Neuron (in vitro differentiated cells): ENCODE measurements around the gene NUDT17.

Experiments used
- H2AFZ ChIP-seq: one replicate; pipeline ENCODE4 v1.6.1; 2013; ENCODE audit warnings: low read depth, mild to moderate bottlenecking, inconsistent platforms, low read length, moderate library complexity
- H3K27me3 ChIP-seq: one replicate; pipeline ENCODE4 v1.6.1; 2013; ENCODE audit warnings: low read length; ENCODE audit not compliant: insufficient read depth
- H3K36me3 ChIP-seq: one replicate; pipeline ENCODE4 v1.6.1; 2013; ENCODE audit warnings: low read length; ENCODE audit not compliant: insufficient read depth
- H3K4me1 ChIP-seq: one replicate; pipeline ENCODE4 v1.6.1; 2013; ENCODE audit warnings: low read length; ENCODE audit not compliant: insufficient read depth
- H3K4me3 ChIP-seq: 2 replicates; pipeline ENCODE4 v1.5.1; 2013; ENCODE audit warnings: mild to moderate bottlenecking, low read length, moderate library complexity
- H3K9me3 ChIP-seq: one replicate; pipeline ENCODE4 v1.6.1; 2013; ENCODE audit warnings: low read length

The NUDT17 gene

DNA sequence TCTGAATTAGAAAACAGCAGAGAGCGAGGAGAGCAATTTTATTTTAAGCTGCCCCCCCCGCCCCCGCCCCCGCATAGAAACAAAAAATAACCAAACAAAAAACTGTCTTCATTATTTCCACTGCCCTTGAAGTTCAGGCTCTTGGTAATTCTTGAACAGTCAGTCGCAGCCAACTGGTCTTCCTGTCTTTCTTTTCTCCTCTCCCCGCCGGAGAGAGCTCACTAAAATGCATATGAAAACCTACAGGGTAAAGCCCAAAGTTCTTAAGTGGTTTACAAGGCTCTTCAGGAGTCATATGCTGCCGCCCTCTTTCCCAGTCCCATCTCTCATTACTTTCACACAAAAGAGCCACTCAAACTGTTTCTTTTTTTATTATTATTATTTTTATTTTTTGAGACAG, 41.4 kb downstream of the NUDT17 start:
- H3K4me3 ChIP-seq, result no peak overlapping the region
- H3K9me3 ChIP-seq, result no peaks in the 10 kb centered on the region
- peaks cover 8% of the 10 kb centered on the region for H3K4me1 ChIP-seq
- H2AFZ ChIP-seq, result no peak overlapping the region
- peaks cover 34% of the 10 kb centered on the region for H3K27me3 ChIP-seq
- H3K36me3 ChIP-seq, result no peaks in the 10 kb centered on the region

DNA sequence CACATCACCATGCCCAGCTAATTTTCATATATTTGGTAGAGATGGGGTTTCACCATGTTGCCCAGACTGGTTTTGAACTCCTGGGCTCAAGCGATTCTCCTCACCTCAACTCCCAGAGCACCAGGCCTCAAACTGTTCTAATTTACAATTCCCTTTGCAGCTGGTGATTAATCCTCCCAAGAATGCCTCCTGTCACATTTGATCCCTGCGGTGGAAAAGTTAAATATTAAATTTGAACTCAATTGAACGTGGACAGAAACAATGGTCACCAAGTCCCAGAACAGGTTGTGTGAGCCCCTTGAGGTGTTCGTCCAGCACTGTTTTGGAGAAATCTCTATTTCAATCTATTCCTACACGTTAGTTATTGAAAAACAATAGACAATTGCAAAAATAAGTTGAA, 42.2 kb downstream of the NUDT17 start:
- Histone ChIP-seq H3K36me3 (no peaks in the 10 kb centered on the region), H3K27me3 (peaks cover 32% of the 10 kb centered on the region), H3K4me3 (no peak overlapping the region), H2AFZ (no peak overlapping the region), H3K9me3 (no peaks in the 10 kb centered on the region), H3K4me1 (peaks cover 13% of the 10 kb centered on the region)

DNA sequence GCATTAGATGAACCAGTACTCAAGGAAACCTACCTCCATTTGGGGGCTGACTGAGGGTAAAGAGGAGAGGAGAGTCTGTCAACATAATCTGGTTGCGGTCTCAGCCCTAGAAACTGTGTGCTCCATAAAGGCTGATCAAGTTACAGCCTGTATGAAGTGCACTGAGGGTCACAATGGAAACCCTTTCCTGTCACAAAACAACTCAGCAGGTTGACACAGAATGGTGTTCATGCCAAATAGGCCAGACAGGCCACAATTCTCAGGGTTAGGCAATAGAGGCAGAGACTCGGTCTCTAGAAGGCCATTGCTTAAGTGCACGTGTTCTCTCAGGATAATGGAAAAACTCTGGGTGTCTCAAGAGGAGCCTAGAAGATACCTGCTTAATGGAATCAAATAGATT, 44.3 kb downstream of the NUDT17 start:
- peaks cover 13% of the 10 kb centered on the region for H3K4me1 ChIP-seq
- H3K27me3 ChIP-seq, result peaks cover 15% of the 10 kb centered on the region
- no peak overlapping the region for H3K4me3 ChIP-seq
- no peaks in the 10 kb centered on the region for H3K9me3 ChIP-seq
- H3K36me3 ChIP-seq, result no peaks in the 10 kb centered on the region
- H2AFZ ChIP-seq, result no peak overlapping the region

DNA sequence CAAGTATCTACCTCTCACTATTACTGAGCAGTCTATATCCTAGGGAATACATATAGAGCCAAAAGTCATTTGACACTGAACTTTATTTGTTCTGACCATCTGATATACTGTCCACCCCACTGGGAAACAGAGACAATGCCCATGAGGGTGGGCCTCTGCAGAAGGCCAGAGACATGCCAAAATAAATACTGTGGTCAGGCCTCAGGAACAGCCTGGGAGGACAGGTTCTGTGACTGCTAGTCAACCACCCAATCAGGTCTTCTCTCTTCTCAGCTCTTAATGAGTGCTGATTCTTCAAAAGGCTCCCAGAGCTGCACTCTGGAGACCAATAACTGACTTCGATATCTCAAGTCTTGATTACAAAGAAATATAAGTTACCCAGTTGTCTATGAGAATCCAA, 45.7 kb downstream of the NUDT17 start:
- peaks cover 10% of the 10 kb centered on the region for H3K4me1 ChIP-seq
- no peak overlapping the region for H2AFZ ChIP-seq
- peaks cover 11% of the 10 kb centered on the region for H3K27me3 ChIP-seq
- no peaks in the 10 kb centered on the region for H3K9me3 ChIP-seq
- no peaks in the 10 kb centered on the region for H3K36me3 ChIP-seq
- H3K4me3 ChIP-seq, result no peak overlapping the region

DNA sequence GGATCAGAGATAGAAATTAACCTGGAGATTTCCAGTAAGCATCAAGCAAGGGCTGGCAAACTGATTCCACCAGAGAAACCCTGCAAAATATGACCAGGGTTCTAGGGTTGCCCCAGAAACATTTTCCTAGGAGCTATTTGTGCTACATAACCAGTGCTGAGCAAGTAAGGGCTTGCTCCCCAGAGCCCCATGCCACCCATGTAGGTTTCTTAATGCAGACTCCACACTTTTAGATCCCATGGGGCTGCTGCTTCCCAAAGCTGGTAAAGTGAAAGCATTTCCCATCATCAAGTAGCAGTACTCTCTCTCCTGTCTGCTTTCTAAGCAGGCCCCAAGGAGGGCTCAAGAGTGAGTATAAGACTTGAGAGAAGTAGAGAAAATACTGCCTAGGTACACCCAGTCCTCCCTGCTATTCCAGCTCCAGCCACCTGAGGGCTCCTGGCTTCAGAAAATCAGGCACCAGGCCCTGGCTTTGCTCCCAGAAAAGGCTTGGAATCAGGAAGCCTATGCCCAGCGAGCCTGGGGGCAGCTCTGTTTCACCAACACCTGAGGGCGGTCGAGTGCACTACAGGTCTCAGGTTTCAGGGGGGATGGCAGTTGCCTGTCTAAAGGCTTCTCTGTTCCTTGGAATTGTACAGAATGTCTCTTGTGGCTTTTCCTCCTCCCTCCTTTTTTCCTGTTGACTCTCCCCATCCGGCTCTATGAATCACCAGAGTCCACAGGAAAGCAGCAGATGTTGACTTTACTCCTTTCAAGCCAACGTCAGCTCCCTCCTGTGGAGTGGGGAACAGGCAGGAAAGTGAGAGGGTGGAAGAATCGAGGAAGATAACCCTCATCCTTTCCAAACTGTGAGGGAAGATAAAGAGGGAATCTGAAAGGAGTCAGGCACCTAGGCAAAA, 46.4 kb downstream of the NUDT17 start:
- no peak overlapping the region for H3K4me3 ChIP-seq
- H2AFZ ChIP-seq, result no peak overlapping the region
- peaks cover 6% of the 10 kb centered on the region for H3K27me3 ChIP-seq
- peaks cover 10% of the 10 kb centered on the region for H3K4me1 ChIP-seq
- H3K9me3 ChIP-seq, result no peaks in the 10 kb centered on the region
- no peaks in the 10 kb centered on the region for H3K36me3 ChIP-seq

DNA sequence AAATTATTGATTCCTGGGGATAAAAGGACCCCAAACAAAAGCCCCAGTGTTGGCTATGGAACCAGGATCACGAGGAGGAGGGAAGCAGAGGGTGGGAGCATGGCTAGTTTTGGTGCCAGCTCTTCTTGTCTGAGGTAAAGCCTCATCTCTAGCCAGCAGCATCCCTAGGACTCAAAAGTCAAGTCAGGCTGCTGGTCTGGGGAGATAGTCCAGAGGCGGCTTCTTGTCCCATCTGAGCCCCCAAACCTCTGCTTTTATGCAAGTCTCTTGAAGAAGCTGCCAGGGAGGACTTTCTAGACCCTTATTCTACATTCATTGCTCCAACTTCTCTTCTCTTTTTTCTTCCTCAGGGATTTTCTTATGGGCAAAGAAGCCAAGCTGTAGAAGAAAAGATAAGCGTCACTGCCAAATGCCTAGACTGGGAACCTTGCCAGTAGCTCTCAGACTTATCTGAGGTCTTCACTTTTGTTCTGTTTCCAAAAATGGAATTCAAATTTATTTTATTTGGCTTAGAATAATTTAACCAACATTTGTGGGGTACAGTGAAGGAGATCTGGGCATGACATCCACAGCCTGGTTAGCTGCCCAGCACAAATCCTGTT, 47.2 kb downstream of the NUDT17 start:
- H3K27me3 ChIP-seq, result peaks cover 5% of the 10 kb centered on the region

DNA sequence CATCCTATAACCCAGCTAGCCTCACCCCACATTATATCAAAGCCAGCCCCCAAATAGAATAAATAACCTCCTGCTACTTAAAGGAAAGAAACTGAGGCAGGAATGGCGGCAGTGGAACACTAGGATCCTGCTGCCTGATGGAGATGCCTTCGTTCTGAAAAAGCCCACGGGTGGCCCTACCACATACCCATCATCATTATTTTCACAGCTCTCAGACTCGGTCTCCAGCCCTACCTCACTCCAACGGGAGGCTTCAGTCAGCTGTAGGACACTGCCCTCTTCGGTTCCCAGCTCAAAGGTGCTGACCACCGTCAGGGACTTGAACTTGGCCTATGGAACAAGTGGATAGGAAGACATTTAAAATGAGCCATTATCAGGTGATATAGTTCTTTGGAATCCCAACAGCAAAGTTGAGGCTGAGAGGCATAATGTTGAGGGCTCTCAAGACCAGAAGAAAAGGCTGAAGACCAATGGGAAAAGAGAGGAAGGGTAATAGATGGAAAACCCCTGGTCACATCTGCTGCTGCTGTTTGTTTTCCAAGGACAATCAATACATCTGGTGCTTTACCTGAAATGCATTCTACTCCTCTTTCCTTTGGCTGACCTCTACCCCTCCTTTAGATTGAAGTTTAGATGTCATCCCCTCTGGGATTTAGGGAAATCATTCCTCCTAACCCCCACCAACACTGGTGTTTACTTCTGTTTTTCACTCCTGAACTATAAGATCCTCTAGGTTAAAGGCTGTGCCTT, 48.1 kb downstream of the NUDT17 start:
- no peaks in the 10 kb centered on the region for H3K9me3 ChIP-seq
- peaks cover 5% of the 10 kb centered on the region for H3K27me3 ChIP-seq
- peaks cover 15% of the 10 kb centered on the region for H3K4me1 ChIP-seq
- H3K36me3 ChIP-seq, result no peaks in the 10 kb centered on the region
- no peak overlapping the region for H2AFZ ChIP-seq
- no peak overlapping the region for H3K4me3 ChIP-seq

More for the DNA sequence above, 47.2 kb downstream of the NUDT17 start:
- Histone ChIP-seq H3K9me3 (no peaks in the 10 kb centered on the region), H2AFZ (no peak overlapping the region), H3K4me3 (no peak overlapping the region), H3K36me3 (no peaks in the 10 kb centered on the region), H3K4me1 (peaks cover 10% of the 10 kb centered on the region)

DNA sequence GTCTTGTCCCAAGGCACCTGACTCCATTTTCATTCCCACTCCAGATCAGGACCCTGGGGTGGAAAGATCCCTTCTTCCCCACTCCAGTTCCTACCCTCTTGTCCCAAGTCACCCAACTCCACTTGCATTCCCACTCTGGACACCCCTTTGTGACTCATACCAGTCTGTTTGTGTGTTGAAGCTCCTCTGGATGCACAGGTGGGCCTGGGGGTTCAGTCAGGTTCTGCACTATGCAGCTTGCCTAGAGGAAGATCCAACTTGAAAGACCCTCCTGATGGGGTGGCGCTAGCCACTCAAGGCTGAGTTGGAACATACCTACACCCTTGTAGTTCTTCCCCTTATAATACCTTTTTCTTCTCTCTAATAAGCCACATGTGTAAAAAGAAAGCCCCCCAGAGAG, 50.0 kb downstream of the NUDT17 start:
- Histone ChIP-seq H3K4me3 (no peak overlapping the region), H3K9me3 (no peaks in the 10 kb centered on the region), H3K27me3 (peaks cover 5% of the 10 kb centered on the region), H3K36me3 (no peaks in the 10 kb centered on the region), H2AFZ (no peak overlapping the region), H3K4me1 (peaks cover 21% of the 10 kb centered on the region)

DNA sequence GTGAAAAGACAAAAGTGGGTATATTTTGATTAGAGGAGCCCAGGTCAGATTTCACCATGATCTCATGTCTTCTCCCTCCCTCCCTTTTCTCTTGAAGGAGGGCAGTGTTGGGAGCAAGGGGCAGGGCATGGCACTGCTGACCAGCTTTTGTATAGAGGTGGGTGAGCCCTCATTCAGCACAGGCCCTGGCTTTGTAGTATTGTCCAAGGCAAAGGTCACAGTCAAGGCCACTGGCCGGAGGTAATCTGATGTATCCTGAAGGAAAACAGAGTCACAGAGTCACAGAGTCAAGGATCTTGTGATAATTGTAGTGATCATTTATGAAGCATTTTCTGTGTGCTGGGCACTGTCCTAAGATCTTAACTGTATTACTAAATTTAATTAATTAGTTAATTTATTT, 52.5 kb downstream of the NUDT17 start:
- Histone ChIP-seq H3K4me3 (no peak overlapping the region), H3K27me3 (peaks cover 5% of the 10 kb centered on the region), H3K4me1 (peaks cover 14% of the 10 kb centered on the region), H3K36me3 (no peaks in the 10 kb centered on the region), H3K9me3 (no peaks in the 10 kb centered on the region), H2AFZ (no peak overlapping the region)
